ENCODE measurements around the gene GRIA1. TPM values are rescaled to one million over a fixed set of nuclear protein-coding genes. Genes with fewer than 3 reads are reported as not detected.
A peak's percentile ranks its signal among the peaks of the same experiment; 100 is the strongest.

Gene GRIA1
- total and polyA plus RNA-seq, 10 of the 15 experiments (the other 5 are each of a cell fraction or from before 2014, with no cell fraction given), result 0.04 to 0.18 (median 0.04) TPM; not detected in 7

- no peaks in the 10 kb centered on the region for H3K36me3 ChIP-seq (ENCODE audit: control insufficient read depth in 2 of 2, insufficient read depth in 2 of 2, low read length in 1 of 2)
- in situ Hi-C loops (cut with MboI) (no loop called here), intact Hi-C loops (cut with micrococcal nuclease; ENCODE audit: unreplicated experiment) (no loop called here)
- H3K9ac ChIP-seq (ENCODE audit: control insufficient read depth, insufficient read depth, low read length), result no peak overlapping the region
- FAIRE-seq (no peak), DNase-seq (ENCODE audit: low read depth, low spot score) (no peak), ATAC-seq (no peak)
- 0% methylated on average over 2 of the region's 2 CpGs for WGBS (ENCODE audit: insufficient coverage, insufficient replicate concordance, low lambda C conversion rate, missing lambda C conversion rate)
- no peaks in the 10 kb centered on the region for H3K27me3 ChIP-seq (replicated peaks in 1 of 2; ENCODE audit: control insufficient read depth in 2 of 2, insufficient read depth in 2 of 2, low read length in 1 of 2)
- H4K20me1 ChIP-seq (ENCODE audit: control insufficient read depth, insufficient read depth), result no peaks in the 10 kb centered on the region
- TF ChIP-seq CBX5 (IDR thresholded peaks at IDR 0.05; ENCODE audit: low read depth), result no peak
- no peaks in the 10 kb centered on the region for H3K9me3 ChIP-seq (replicated peaks; ENCODE audit: control insufficient read depth, insufficient read depth, low read length)
- ChIA-PET SMC1A (ENCODE audit: uncharacterized antibody, unreplicated experiment) (interaction anchor here (1.1 kb wide), 1 partner anchor 40 kb away, joined by 3 read pairs; no protein-coding TSS in a partner anchor), RAD21 (ENCODE audit: unreplicated experiment) (interaction anchor here (0.7 to 1.1 kb wide), 2 partner anchors 218 to 250 kb away, joined by 4 read pairs; no protein-coding TSS in a partner anchor), POLR2A (interaction anchor here (0.5 kb wide), 1 partner anchor 23 kb away, joined by 5 read pairs; no protein-coding TSS in a partner anchor), CTCF (interaction anchor here (0.8 to 1.3 kb wide), 4 partner anchors 25 to 250 kb away, joined by 3 read pairs; no protein-coding TSS in a partner anchor)
- BruUV-seq (replicated peaks), result no TSS peak
- H3K27ac ChIP-seq (ENCODE audit: control insufficient read depth, insufficient read depth), result no peak overlapping the region
- H2AFZ ChIP-seq (ENCODE audit: control insufficient read depth, low read depth, low read length), result no peak overlapping the region
- no peaks in the 10 kb centered on the region for H3K4me1 ChIP-seq (ENCODE audit: control insufficient read depth, insufficient read depth, low read length)
- H3K79me2 ChIP-seq (ENCODE audit: control insufficient read depth, insufficient read depth, low read length), result no peaks in the 10 kb centered on the region
- H3K4me3 ChIP-seq, result no peak overlapping the region
- H3K4me2 ChIP-seq (ENCODE audit: control insufficient read depth, insufficient read depth), result no peak overlapping the region
Observed at GRCh38 chr5:153714798-153715197, 224.3 kb downstream of the GRIA1 start.

GRCh38 chr5:153717287-153717686 lies 226.8 kb downstream of the GRIA1 start:
- Histone ChIP-seq H3K79me2 (ENCODE audit: control insufficient read depth, insufficient read depth, low read length) (no peaks in the 10 kb centered on the region), H3K27ac (ENCODE audit: control insufficient read depth, insufficient read depth) (no peak overlapping the region), H4K20me1 (ENCODE audit: control insufficient read depth, insufficient read depth) (no peaks in the 10 kb centered on the region), H3K27me3 (replicated peaks in 1 of 2; ENCODE audit: control insufficient read depth in 2 of 2, insufficient read depth in 2 of 2, low read length in 1 of 2) (no peaks in the 10 kb centered on the region), H3K4me2 (ENCODE audit: control insufficient read depth, insufficient read depth) (no peak overlapping the region), H3K9ac (ENCODE audit: control insufficient read depth, insufficient read depth, low read length) (no peak overlapping the region), H3K4me1 (ENCODE audit: control insufficient read depth, insufficient read depth, low read length) (no peaks in the 10 kb centered on the region), H2AFZ (ENCODE audit: control insufficient read depth, low read depth, low read length) (no peak overlapping the region), H3K9me3 (replicated peaks; ENCODE audit: control insufficient read depth, insufficient read depth, low read length) (no peaks in the 10 kb centered on the region), H3K4me3 (no peak overlapping the region), H3K36me3 (ENCODE audit: control insufficient read depth in 2 of 2, insufficient read depth in 2 of 2, low read length in 1 of 2) (no peaks in the 10 kb centered on the region)
- ATAC-seq (no peak), FAIRE-seq (no peak), DNase-seq (ENCODE audit: low read depth, low spot score) (no peak)
- TF ChIP-seq PKNOX1 (IDR thresholded peaks at IDR 0.05), result peak; percentile 46; the same call in 1 of the 2 replicates
- TF ChIP-seq POLR2AphosphoS2 (IDR thresholded peaks at IDR 0.05; ENCODE audit: low read depth, low read length), result no peak
- TF ChIP-seq, protein P1, sequence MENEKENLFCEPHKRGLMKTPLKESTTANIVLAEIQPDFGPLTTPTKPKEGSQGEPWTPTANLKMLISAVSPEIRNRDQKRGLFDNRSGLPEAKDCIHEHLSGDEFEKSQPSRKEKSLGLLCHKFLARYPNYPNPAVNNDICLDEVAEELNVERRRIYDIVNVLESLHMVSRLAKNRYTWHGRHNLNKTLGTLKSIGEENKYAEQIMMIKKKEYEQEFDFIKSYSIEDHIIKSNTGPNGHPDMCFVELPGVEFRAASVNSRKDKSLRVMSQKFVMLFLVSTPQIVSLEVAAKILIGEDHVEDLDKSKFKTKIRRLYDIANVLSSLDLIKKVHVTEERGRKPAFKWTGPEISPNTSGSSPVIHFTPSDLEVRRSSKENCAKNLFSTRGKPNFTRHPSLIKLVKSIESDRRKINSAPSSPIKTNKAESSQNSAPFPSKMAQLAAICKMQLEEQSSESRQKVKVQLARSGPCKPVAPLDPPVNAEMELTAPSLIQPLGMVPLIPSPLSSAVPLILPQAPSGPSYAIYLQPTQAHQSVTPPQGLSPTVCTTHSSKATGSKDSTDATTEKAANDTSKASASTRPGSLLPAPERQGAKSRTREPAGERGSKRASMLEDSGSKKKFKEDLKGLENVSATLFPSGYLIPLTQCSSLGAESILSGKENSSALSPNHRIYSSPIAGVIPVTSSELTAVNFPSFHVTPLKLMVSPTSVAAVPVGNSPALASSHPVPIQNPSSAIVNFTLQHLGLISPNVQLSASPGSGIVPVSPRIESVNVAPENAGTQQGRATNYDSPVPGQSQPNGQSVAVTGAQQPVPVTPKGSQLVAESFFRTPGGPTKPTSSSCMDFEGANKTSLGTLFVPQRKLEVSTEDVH (IDR thresholded peaks at IDR 0.05; ENCODE audit: low read depth, partially characterized antibody), result no peak
- TF ChIP-seq LARP7 (IDR thresholded peaks at IDR 0.05), result no peak
- BruUV-seq (replicated peaks), result no TSS peak
- intact Hi-C loops (cut with micrococcal nuclease; ENCODE audit: unreplicated experiment), result no loop called here
- ChIA-PET CTCF (no interaction called here), POLR2A (no interaction called here), SMC1A (ENCODE audit: uncharacterized antibody, unreplicated experiment) (no interaction called here), RAD21 (ENCODE audit: unreplicated experiment) (no interaction called here)
- in situ Hi-C loops (cut with MboI), result no loop called here
- WGBS (ENCODE audit: insufficient coverage, insufficient replicate concordance, low lambda C conversion rate, missing lambda C conversion rate), result 88% methylated on average over 3 of the region's 3 CpGs

Data from GM12878 (cell line).